ENCODE measurements around the gene LSMEM2.
A peak's percentile ranks its signal among the peaks of the same experiment; 100 is the strongest.

The LSMEM2 gene

GRCh38 chr3:50245831-50246516, 32.9 kb upstream of the LSMEM2 start:
- DNase-seq (ENCODE audit: low read depth): peak; percentile 90
- H3K4me3 ChIP-seq (ENCODE audit: low read depth, low read length): peak overlapping the region; percentile 55
- TF ChIP-seq, protein P1, sequence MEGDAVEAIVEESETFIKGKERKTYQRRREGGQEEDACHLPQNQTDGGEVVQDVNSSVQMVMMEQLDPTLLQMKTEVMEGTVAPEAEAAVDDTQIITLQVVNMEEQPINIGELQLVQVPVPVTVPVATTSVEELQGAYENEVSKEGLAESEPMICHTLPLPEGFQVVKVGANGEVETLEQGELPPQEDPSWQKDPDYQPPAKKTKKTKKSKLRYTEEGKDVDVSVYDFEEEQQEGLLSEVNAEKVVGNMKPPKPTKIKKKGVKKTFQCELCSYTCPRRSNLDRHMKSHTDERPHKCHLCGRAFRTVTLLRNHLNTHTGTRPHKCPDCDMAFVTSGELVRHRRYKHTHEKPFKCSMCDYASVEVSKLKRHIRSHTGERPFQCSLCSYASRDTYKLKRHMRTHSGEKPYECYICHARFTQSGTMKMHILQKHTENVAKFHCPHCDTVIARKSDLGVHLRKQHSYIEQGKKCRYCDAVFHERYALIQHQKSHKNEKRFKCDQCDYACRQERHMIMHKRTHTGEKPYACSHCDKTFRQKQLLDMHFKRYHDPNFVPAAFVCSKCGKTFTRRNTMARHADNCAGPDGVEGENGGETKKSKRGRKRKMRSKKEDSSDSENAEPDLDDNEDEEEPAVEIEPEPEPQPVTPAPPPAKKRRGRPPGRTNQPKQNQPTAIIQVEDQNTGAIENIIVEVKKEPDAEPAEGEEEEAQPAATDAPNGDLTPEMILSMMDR (IDR thresholded peaks at IDR 0.05; ENCODE audit: insufficient read depth, low read depth, low read length, missing control alignments): peak; percentile 97

DNA sequence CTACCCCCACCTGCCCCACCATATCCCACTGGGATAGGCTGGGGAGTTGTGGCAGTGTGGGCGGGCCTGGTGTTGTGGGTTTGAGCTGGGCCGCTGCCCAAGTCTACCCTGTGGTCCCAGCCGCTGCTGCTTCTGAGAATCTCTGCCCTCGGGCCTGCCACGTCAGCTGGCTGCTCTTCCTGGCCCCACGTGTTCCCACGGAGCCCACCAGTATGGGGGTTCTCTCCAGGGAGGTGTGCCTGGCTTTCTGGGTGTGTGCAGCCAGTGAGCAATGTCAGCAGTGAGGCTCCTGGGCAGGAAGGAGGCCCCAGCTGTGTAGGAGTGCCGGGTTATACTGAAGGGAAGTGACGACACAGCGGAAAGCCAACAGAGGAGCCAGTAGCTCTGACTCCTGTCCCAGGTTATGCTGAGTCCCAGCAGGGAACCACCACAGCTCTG, 32.4 kb upstream of the LSMEM2 start:
- H3K4me3 ChIP-seq (ENCODE audit: low read depth, low read length): peak overlapping the region; percentile 55
- TF ChIP-seq, protein P1 (IDR thresholded peaks at IDR 0.05; ENCODE audit: insufficient read depth, low read depth, low read length, missing control alignments): no peak
- peak; percentile 81 for DNase-seq (ENCODE audit: low read depth)

GRCh38 chr3:50248387-50248786, 30.5 kb upstream of the LSMEM2 start:
- DNase-seq (ENCODE audit: low read depth): no peak
- TF ChIP-seq, protein P1 (IDR thresholded peaks at IDR 0.05; ENCODE audit: insufficient read depth, low read depth, low read length, missing control alignments): no peak
- H3K4me3 ChIP-seq (ENCODE audit: low read depth, low read length): no peak overlapping the region

- no peak overlapping the region for H3K4me3 ChIP-seq (ENCODE audit: low read depth, low read length)
- TF ChIP-seq, protein P1 (IDR thresholded peaks at IDR 0.05; ENCODE audit: insufficient read depth, low read depth, low read length, missing control alignments): no peak
- no peak for DNase-seq (ENCODE audit: low read depth)
Measured at GRCh38 chr3:50249457-50249856, 29.4 kb upstream of the LSMEM2 start.

- no peak overlapping the region for H3K4me3 ChIP-seq (ENCODE audit: low read depth, low read length)
- no peak for DNase-seq (ENCODE audit: low read depth)
- TF ChIP-seq, protein P1 (IDR thresholded peaks at IDR 0.05; ENCODE audit: insufficient read depth, low read depth, low read length, missing control alignments): no peak
Measured at GRCh38 chr3:50250514-50250913, 28.4 kb upstream of the LSMEM2 start.

DNA sequence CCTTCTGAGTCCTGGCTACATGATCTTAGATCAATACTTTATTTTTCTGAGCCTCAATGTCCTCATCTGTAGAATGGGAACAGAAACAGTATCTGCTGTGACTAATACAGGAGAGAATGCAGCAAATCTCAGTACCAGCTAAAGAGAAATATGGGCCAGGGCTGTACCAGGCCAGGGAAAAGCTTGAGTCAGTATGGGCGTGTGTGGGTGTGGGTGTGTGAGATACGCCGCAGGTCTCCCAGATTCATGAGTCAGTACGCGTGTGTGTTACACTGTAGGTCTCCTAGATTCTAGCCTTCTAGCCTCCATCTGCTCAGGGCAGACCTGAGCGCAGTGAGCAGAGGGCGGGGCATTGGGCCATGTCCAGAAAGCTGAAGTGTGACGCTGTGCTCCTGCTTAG, 27.7 kb upstream of the LSMEM2 start:
- TF ChIP-seq, protein P1 (IDR thresholded peaks at IDR 0.05; ENCODE audit: insufficient read depth, low read depth, low read length, missing control alignments): no peak
- no peak overlapping the region for H3K4me3 ChIP-seq (ENCODE audit: low read depth, low read length)
- no peak for DNase-seq (ENCODE audit: low read depth)

All from GM12865 (cell line).